Pancreas (tissue), 10 donors: ENCODE results near the gene MISP. TPM values are rescaled to one million over a fixed set of nuclear protein-coding genes. Genes with fewer than 3 reads are reported as not detected.

Source experiments
- ATAC-seq, 4 donors: fragments of 200-7000 bp; cut with Tn5 transposase; one replicate each; pipeline versions ENCODE4 v1.8.0 to v1.9.1; 2020; ENCODE audit warnings: mild to moderate bottlenecking in 4 of 4, moderate library complexity in 4 of 4
- DNase-seq, 6 donors: peaks; one replicate each; pipeline ENCODE4 v3.0.0-alpha.2; 2020
- FAIRE-seq: peaks from 2 replicates; lab custom pipeline; 2012; peaks lifted over from hg19 to GRCh38; lab: Jason Lieb, UNC
- H3K27ac ChIP-seq, 4 donors: fragments of 200-600 bp; sonication (generic); 1 replicate in 3 of 4; 2 replicates in 1 of 4; pipeline versions ENCODE4 v1.5.0 to v1.8.0; 2020
- H3K27me3 ChIP-seq, 4 donors: fragments of 200-600 bp; one replicate each; pipeline ENCODE4 v1.8.0; 2021
- H3K36me3 ChIP-seq, 3 donors: fragments of 200-600 bp; sonication (generic) in 1 of 3; one replicate each; pipeline versions ENCODE4 v1.5.0 to v1.8.0; 2020 to 2021
- H3K4me1 ChIP-seq, 3 donors: fragments of 200-600 bp; one replicate each; pipeline ENCODE4 v1.8.0; 2021
- H3K4me3 ChIP-seq, 4 donors: fragments of 200-600 bp; sonication (generic) in 2 of 4; one replicate each; pipeline versions ENCODE4 v1.5.0 to v1.8.0; 2020 to 2021
- H3K9me3 ChIP-seq, 4 donors: fragments of 200-600 bp; one replicate each; pipeline ENCODE4 v1.8.0; 2021
- WGBS, 2 donors: extraction: QIAGEN DNeasy Blood & Tissue Kit; methylation state at CpG; one replicate each; pipeline ENCODE4 v1.1.7; 2013; 5-methylcytosine and 5-hydroxymethylcytosine counted together
- intact Hi-C, 3 donors: fragments of 100-400 bp; cut with DNase I; formaldehyde crosslinking; loops; one replicate each; pipeline versions ENCODE4 v1.11.1 to v1.14.2; 2022
- polyA plus RNA-seq, 2 donors: library from polyadenylated mRNA; stranded (reverse); fragments of 200-250 nt; gene quantifications; one replicate each; pipeline ENCODE4 v1.2.3, GENCODE V29; 2013
- total RNA-seq, 6 donors: library from RNA; stranded (reverse); fragmentation: NEBNext Ultra II Directional in 4 of 6; extraction: Animal tissue kit (Norgen Biotek cat#: 25700) in 4 of 6; gene quantifications; one replicate each; pipeline versions ENCODE4 v1.2.1 to v1.2.4, GENCODE V29; 2021 to 2023
- TF ChIP-seq, protein P1 (sequence below), 4 donors: fragments of 200-600 bp; sonication (generic) in 3 of 4; IDR thresholded peaks; one replicate each; pipeline versions ENCODE4 v1.5.0 to v1.8.0; 2021; ENCODE audit warnings: antibody characterized with exemption in 4 of 4
- donor health status: healthy with polysubstance abuse.
- donor health status: DM: no; HTN: no; CAD: no; lungs with moderate emphysema.
- donor health status: DM: no; HTN: no; CAD: no.
- donor health status: control.
- donor health status: control.
- donor health status: Bipolar disorder and iron deficiency.
- donor health status: DM: yes; HTN: yes; CAD: no.
- donor health status: DM: no; HTN: no; CAD: no.
- donor health status: DM: no; HTN: no; CAD: no.
- donor health status: DM: yes; HTN: yes; CAD: no.

Gene MISP
- total and polyA plus RNA-seq, 8 donors = 0.63 to 7.5 (median 1.3) TPM

- H3K27me3 ChIP-seq = no peaks in the 10 kb centered on the region
- no peak for DNase-seq
- TF ChIP-seq, protein P1, sequence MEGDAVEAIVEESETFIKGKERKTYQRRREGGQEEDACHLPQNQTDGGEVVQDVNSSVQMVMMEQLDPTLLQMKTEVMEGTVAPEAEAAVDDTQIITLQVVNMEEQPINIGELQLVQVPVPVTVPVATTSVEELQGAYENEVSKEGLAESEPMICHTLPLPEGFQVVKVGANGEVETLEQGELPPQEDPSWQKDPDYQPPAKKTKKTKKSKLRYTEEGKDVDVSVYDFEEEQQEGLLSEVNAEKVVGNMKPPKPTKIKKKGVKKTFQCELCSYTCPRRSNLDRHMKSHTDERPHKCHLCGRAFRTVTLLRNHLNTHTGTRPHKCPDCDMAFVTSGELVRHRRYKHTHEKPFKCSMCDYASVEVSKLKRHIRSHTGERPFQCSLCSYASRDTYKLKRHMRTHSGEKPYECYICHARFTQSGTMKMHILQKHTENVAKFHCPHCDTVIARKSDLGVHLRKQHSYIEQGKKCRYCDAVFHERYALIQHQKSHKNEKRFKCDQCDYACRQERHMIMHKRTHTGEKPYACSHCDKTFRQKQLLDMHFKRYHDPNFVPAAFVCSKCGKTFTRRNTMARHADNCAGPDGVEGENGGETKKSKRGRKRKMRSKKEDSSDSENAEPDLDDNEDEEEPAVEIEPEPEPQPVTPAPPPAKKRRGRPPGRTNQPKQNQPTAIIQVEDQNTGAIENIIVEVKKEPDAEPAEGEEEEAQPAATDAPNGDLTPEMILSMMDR (IDR thresholded peaks at IDR 0.05) = no peak
- no peak within 1 kb of the TSS for H3K27ac ChIP-seq
- WGBS, 2 donors = 14 to 21% methylated on average over 28 to 53 of the region's 93 CpGs
- H3K4me1 ChIP-seq = no peaks in the 10 kb centered on the region
- no peaks in the 10 kb centered on the region for H3K9me3 ChIP-seq
- ATAC-seq = peak in 3 of 4 donors; percentile 23 to 51 (median 41)
- no peaks in the 10 kb centered on the region for H3K36me3 ChIP-seq
- H3K4me3 ChIP-seq = peak within 1 kb of the TSS; percentile 15 to 47 (median 34)
- FAIRE-seq = no peak
- intact Hi-C loops = no loop called here
Observed at GRCh38 chr19:708154-709143, 42.5 kb upstream of the MISP start, which contains the start of gene PALM. Gene PALM (plus strand): TSS chr19:708935. CDS start chr19:709147, 212 bp downstream.

GRCh38 chr19:709196-709964 is 41.5 kb upstream of the MISP start:
- no peaks in the 10 kb centered on the region for H3K9me3 ChIP-seq
- intact Hi-C loops = no loop called here
- H3K4me1 ChIP-seq = no peaks in the 10 kb centered on the region
- WGBS, 2 donors = 4 to 19% methylated on average over 28 to 76 of the region's 78 CpGs
- FAIRE-seq = no peak
- H3K27ac ChIP-seq = no peak overlapping the region
- TF ChIP-seq, protein P1 (IDR thresholded peaks at IDR 0.05) = no peak
- no peaks in the 10 kb centered on the region for H3K27me3 ChIP-seq
- peak in 1 of 4 donors; percentile 6 for ATAC-seq
- DNase-seq = no peak
- H3K36me3 ChIP-seq = no peaks in the 10 kb centered on the region
- peak overlapping the region; percentile 15 to 47 (median 34) for H3K4me3 ChIP-seq

- no peaks in the 10 kb centered on the region for H3K9me3 ChIP-seq
- ATAC-seq (peak in 2 of 4 donors; percentile 8 to 13), FAIRE-seq (no peak), DNase-seq (no peak)
- 32 to 49% methylated on average over 25 to 27 of the region's 27 CpGs for WGBS, 2 donors
- TF ChIP-seq, protein P1 (IDR thresholded peaks at IDR 0.05) = no peak
- no peaks in the 10 kb centered on the region for H3K36me3 ChIP-seq
- H3K27me3 ChIP-seq = no peaks in the 10 kb centered on the region
- intact Hi-C loops = no loop called here
- no peak overlapping the region for H3K27ac ChIP-seq
- H3K4me1 ChIP-seq = no peaks in the 10 kb centered on the region
- peak overlapping the region in 3 of 4 donors; percentile 26 to 47 (median 43) for H3K4me3 ChIP-seq
Observed at GRCh38 chr19:709965-710571, 40.8 kb upstream of the MISP start.

- no peak for DNase-seq
Observed at GRCh38 chr19:710767-711166, 40.1 kb upstream of the MISP start.

More at GRCh38 chr19:710767-711166, 40.1 kb upstream of the MISP start:
- H3K4me3 ChIP-seq = no peak overlapping the region
- TF ChIP-seq, protein P1 (IDR thresholded peaks at IDR 0.05) = no peak
- no peaks in the 10 kb centered on the region for H3K4me1 ChIP-seq
- no peaks in the 10 kb centered on the region for H3K27me3 ChIP-seq
- ATAC-seq (no peak), FAIRE-seq (no peak)
- H3K27ac ChIP-seq = no peak overlapping the region
- no peaks in the 10 kb centered on the region for H3K36me3 ChIP-seq
- H3K9me3 ChIP-seq = no peaks in the 10 kb centered on the region
- 67 to 70% methylated on average over 21 of the region's 21 CpGs for WGBS, 2 donors
- intact Hi-C loops = no loop called here
